Sigmoid colon (tissue), 7 donors: ENCODE measurements around the gene TRPV4. TPM values are rescaled to one million over a fixed set of nuclear protein-coding genes. Genes with fewer than 3 reads are reported as not detected.

Experiments
- DNase-seq: peaks from one replicate; pipeline ENCODE4 v3.0.0-alpha.2; 2019
- H3K27ac ChIP-seq, 4 donors: fragments of 200-600 bp; sonication (generic); one replicate each; pipeline ENCODE4 v1.5.1; 2016 to 2019; ENCODE audit warnings: mild to moderate bottlenecking in 1 of 4
- H3K27me3 ChIP-seq, 3 donors: fragments of 200-600 bp; sonication (generic); one replicate each; pipeline ENCODE4 v1.5.1; 2019; ENCODE audit warnings: mild to moderate bottlenecking in 1 of 3
- H3K36me3 ChIP-seq, 4 donors: fragments of 200-600 bp; sonication (generic); one replicate each; pipeline ENCODE4 v1.5.1; 2016 to 2019
- H3K4me1 ChIP-seq, 4 donors: fragments of 200-600 bp; sonication (generic); one replicate each; pipeline ENCODE4 v1.5.1; 2017 to 2019
- H3K4me3 ChIP-seq, 4 donors: fragments of 200-600 bp; sonication (generic); one replicate each; pipeline ENCODE4 v1.5.1; 2017 to 2019; ENCODE audit warnings: mild to moderate bottlenecking in 2 of 4, moderate library complexity in 1 of 4
- H3K9me3 ChIP-seq, 4 donors: fragments of 200-600 bp in 3 of 4; sonication (generic) in 3 of 4; one replicate each; pipeline versions ENCODE4 v1.5.1 to v1.6.1; 2013 to 2019
- CTCF ChIP-seq, 4 experiments: fragments of 450-650 bp in 3 of 4; fragments of 200-600 bp in 1 of 4; IDR thresholded peaks; one replicate each; pipeline ENCODE4 v1.5.1; 2016 to 2019; ENCODE audit warnings: antibody characterized with exemption in 4 of 4, mild to moderate bottlenecking in 3 of 4, moderate library complexity in 2 of 4
- EP300 ChIP-seq, 4 donors: sonication (generic); formaldehyde crosslinking; IDR thresholded peaks; one replicate each; pipeline ENCODE4 v1.6.1; 2017; ENCODE audit warnings: antibody characterized with exemption in 4 of 4
- POLR2A ChIP-seq, 2 donors: fragments of 450-650 bp; IDR thresholded peaks; one replicate each; pipeline ENCODE4 v1.6.1; 2016; ENCODE audit warnings: antibody characterized with exemption in 2 of 2, mild to moderate bottlenecking in 2 of 2, moderate library complexity in 2 of 2
- POLR2AphosphoS5 ChIP-seq, 4 donors: sonication (generic); formaldehyde crosslinking; IDR thresholded peaks; one replicate each; pipeline ENCODE4 v1.6.1; 2017; ENCODE audit warnings: antibody characterized with exemption in 4 of 4
- WGBS, 2 donors: extraction: QIAGEN DNeasy Blood & Tissue Kit; methylation state at CpG; one replicate each; pipeline ENCODE4 v1.1.7; 2013; 5-methylcytosine and 5-hydroxymethylcytosine counted together
- intact Hi-C: fragments of 100-400 bp; cut with DNase I; formaldehyde crosslinking; loops from one replicate; pipeline ENCODE4 v1.15.1; 2023
- polyA plus RNA-seq, 3 donors: library from polyadenylated mRNA; stranded (reverse); fragments of 200-250 nt; gene quantifications; one replicate each; pipeline ENCODE4 v1.2.3, GENCODE V29; 2013
- total RNA-seq, 4 donors: library from RNA; depleted of rRNA; stranded (reverse); fragments of >200 nt; gene quantifications; one replicate each; pipeline ENCODE4 v1.1.0, GENCODE V29; 2016
- donor health status: healthy with polysubstance abuse.
- donor health status: Bipolar disorder and iron deficiency.
- donor health status: healthy.

Gene TRPV4
- total and polyA plus RNA-seq, 7 donors = 0.14 to 0.60 (median 0.39) TPM; not detected in 1

DNA sequence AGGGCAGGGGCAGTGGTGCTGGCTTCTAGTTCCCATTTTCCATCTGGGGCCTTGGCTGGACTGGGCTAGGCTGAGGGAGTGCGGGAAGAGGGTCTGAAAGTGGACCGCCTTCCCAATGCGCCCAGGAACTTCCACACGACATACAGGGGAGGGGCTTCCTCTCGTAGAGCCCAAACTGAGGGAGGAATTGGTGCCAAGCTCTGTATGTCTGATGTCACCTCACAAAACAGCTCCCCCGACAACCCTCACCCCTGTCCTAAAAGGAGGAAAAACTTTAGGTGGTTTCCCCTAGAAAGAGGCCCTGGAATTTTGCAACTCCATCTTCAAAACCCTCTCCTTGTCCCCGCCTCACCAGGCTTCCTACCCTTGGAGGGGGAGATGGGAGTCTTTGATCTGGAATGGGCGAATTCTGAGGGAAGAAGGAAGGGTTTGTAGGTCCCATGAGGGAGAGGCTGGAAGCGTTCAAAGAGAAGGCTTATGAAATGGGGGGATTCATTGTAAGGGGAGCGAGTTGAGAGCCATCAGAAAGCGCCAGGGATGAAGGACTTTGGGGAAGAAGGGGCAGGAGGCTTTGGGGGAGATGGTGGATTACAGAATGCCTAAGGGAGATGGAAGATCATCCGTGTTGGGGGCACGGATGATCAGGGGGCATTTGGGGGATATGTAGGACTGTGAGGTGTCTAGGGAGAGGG lies 46.3 kb upstream of the TRPV4 start:
- 8 to 19% methylated on average over 13 of the region's 13 CpGs for WGBS, 2 donors

DNA sequence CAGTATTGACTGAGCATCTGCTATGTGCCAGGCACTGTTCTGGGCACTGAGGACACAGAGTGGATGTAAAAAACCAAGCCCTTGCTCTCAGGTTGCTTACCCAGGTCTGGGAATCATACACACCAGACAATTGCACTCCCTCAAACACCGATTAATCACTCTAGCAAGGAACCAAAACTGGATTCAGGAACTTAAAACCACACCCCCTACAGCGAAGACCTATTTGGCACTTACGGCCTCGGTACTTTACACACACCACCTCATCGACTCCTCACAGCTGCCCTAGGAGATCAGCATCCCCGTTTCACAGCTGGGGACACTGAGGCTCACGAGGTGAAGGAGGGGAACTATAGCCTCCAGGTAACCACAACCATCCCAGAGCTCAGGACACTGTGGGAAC lies 45.6 kb upstream of the TRPV4 start:
- Histone ChIP-seq H3K9me3 (no peaks in the 10 kb centered on the region), H3K27ac (peak overlapping the region in 1 of 4 donors; percentile 86), H3K36me3 (no peaks in the 10 kb centered on the region), H3K27me3 (no peaks in the 10 kb centered on the region), H3K4me1 (peaks cover 0 to 28% (median 25%) of the 10 kb centered on the region in 4 donors), H3K4me3 (peak overlapping the region in 3 of 4 donors; percentile 79 to 94 (median 89))
- DNase-seq = no peak
- intact Hi-C loops = no loop called here
- TF ChIP-seq EP300 (IDR thresholded peaks at IDR 0.05) (no peak), POLR2A (IDR thresholded peaks at IDR 0.05) (no peak), POLR2AphosphoS5 (IDR thresholded peaks at IDR 0.05) (no peak), CTCF (IDR thresholded peaks at IDR 0.05) (no peak)
- 22 to 72% methylated on average over 7 of the region's 7 CpGs for WGBS, 2 donors

More for the DNA sequence above, 46.3 kb upstream of the TRPV4 start:
- H3K27me3 ChIP-seq = no peaks in the 10 kb centered on the region
- H3K36me3 ChIP-seq = no peaks in the 10 kb centered on the region
- intact Hi-C loops = loop anchor here (1.0 to 10.0 kb wide), 2 partner anchors 74 to 305 kb away; partner anchors contain the start of genes MMAB and MVK
- H3K9me3 ChIP-seq = no peaks in the 10 kb centered on the region
- TF ChIP-seq CTCF (IDR thresholded peaks at IDR 0.05) (no peak), POLR2AphosphoS5 (IDR thresholded peaks at IDR 0.05) (no peak), POLR2A (IDR thresholded peaks at IDR 0.05) (no peak), EP300 (IDR thresholded peaks at IDR 0.05) (no peak)
- peaks cover 0 to 28% (median 25%) of the 10 kb centered on the region in 4 donors for H3K4me1 ChIP-seq
- DNase-seq = no peak
- H3K4me3 ChIP-seq = peak overlapping the region; percentile 67 to 94 (median 84)
- peak overlapping the region; percentile 74 to 86 (median 80) for H3K27ac ChIP-seq

DNA sequence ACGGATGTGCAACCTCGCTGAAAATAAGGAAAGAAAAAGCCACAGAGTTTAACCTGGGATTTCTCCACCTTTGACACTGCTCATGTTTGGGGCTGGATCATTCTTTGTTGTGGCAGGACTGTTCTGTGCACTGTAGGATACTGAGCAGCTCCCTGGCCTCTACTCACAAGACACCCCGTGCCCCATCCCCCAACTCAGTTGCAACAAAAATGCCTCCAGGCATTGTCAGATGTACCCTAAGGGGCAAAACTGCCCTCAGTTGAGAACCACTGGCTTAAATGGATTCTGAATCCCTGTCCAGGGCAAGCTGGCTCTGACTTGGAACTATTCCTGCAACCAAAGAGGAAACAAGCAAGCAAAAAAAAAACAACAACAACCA lies 45.0 kb upstream of the TRPV4 start:
- no peaks in the 10 kb centered on the region for H3K36me3 ChIP-seq
- no peaks in the 10 kb centered on the region for H3K27me3 ChIP-seq
- H3K4me1 ChIP-seq = peaks cover 0 to 28% (median 25%) of the 10 kb centered on the region in 4 donors
- no peak overlapping the region for H3K27ac ChIP-seq
- H3K9me3 ChIP-seq = no peaks in the 10 kb centered on the region
- no peak overlapping the region for H3K4me3 ChIP-seq
- intact Hi-C loops = no loop called here
- no peak for DNase-seq
- 89 to 96% methylated on average over 3 of the region's 3 CpGs for WGBS, 2 donors
- TF ChIP-seq POLR2A (IDR thresholded peaks at IDR 0.05) = no peak
- no peak for TF ChIP-seq EP300 (IDR thresholded peaks at IDR 0.05)
- TF ChIP-seq POLR2AphosphoS5 (IDR thresholded peaks at IDR 0.05) = no peak
- no peak for TF ChIP-seq CTCF (IDR thresholded peaks at IDR 0.05)

- Histone ChIP-seq H3K4me3 (no peak overlapping the region), H3K4me1 (peaks cover 0 to 28% (median 25%) of the 10 kb centered on the region in 4 donors), H3K9me3 (no peaks in the 10 kb centered on the region), H3K27ac (no peak overlapping the region), H3K36me3 (peaks cover 0 to 2% (median 0%) of the 10 kb centered on the region in 4 donors), H3K27me3 (no peaks in the 10 kb centered on the region)
- TF ChIP-seq POLR2AphosphoS5 (IDR thresholded peaks at IDR 0.05) (no peak), EP300 (IDR thresholded peaks at IDR 0.05) (no peak), POLR2A (IDR thresholded peaks at IDR 0.05) (no peak), CTCF (IDR thresholded peaks at IDR 0.05) (no peak)
- no peak for DNase-seq
- intact Hi-C loops = no loop called here
- WGBS, 2 donors = 81 to 83% methylated on average over 10 of the region's 10 CpGs
Measured at GRCh38 chr12:109877504-109878246, 44.5 kb upstream of the TRPV4 start.
